Lung (tissue), 12 donors: ENCODE measurements around the gene SSR4. TPM values are rescaled to one million over a fixed set of nuclear protein-coding genes. Genes with fewer than 3 reads are reported as not detected.

Experiments used
- ATAC-seq: fragments of 200-7000 bp; cut with Tn5 transposase; one replicate; pipeline ENCODE4 v1.9.1; 2020; ENCODE audit warnings: moderate number of reproducible peaks; ENCODE audit not compliant: insufficient read depth, low FRiP score
- DNase-seq, 3 donors: peaks; one replicate each; pipeline ENCODE4 v3.0.0-alpha.2; 2013 to 2017
- H3K27ac ChIP-seq, 2 donors: one replicate each; pipeline ENCODE4 v1.5.1; 2013; ENCODE audit warnings: mild to moderate bottlenecking in 2 of 2, moderate library complexity in 2 of 2, control low read depth in 1 of 2, inconsistent platforms in 1 of 2, low read depth in 1 of 2, low read length in 1 of 2
- H3K27me3 ChIP-seq, 3 donors: one replicate each; pipeline ENCODE4 v1.5.1; 2013; ENCODE audit warnings: low read length in 2 of 3; ENCODE audit not compliant: control insufficient read depth in 3 of 3, insufficient read depth in 3 of 3
- H3K36me3 ChIP-seq, 4 donors: one replicate each; pipeline ENCODE4 v1.5.1; 2013; ENCODE audit warnings: low read length in 4 of 4, mild to moderate bottlenecking in 1 of 4, moderate library complexity in 1 of 4; ENCODE audit not compliant: control insufficient read depth in 4 of 4, insufficient read depth in 4 of 4
- H3K4me1 ChIP-seq, 5 donors: one replicate each; pipeline ENCODE4 v1.5.1; 2013; ENCODE audit warnings: low read length in 5 of 5, mild to moderate bottlenecking in 2 of 5, moderate library complexity in 1 of 5; ENCODE audit not compliant: control insufficient read depth in 5 of 5, insufficient read depth in 5 of 5
- H3K4me3 ChIP-seq: one replicate; pipeline ENCODE4 v1.5.1; 2013; ENCODE audit warnings: mild to moderate bottlenecking, control low read depth, moderate library complexity
- H3K9ac ChIP-seq, 2 donors: one replicate each; pipeline ENCODE4 v1.5.1; 2013; ENCODE audit warnings: low read length in 2 of 2, control low read depth in 1 of 2; ENCODE audit not compliant: insufficient read depth in 1 of 2
- H3K9me3 ChIP-seq, 4 donors: one replicate each; pipeline ENCODE4 v1.5.1; 2013; ENCODE audit warnings: low read length in 3 of 4, mild to moderate bottlenecking in 1 of 4, moderate library complexity in 1 of 4; ENCODE audit not compliant: control insufficient read depth in 4 of 4, insufficient read depth in 3 of 4
- CTCF ChIP-seq: IDR thresholded peaks from 2 replicates; pipeline ENCODE4 v1.5.1; 2012; ENCODE audit warnings: mild to moderate bottlenecking; ENCODE audit errors: control extremely low read depth, extremely low read depth
- WGBS, 2 donors: extraction: QIAGEN DNeasy Blood & Tissue Kit; methylation state at CpG; one replicate each; pipeline ENCODE4 v1.1.7; 2013; 5-methylcytosine and 5-hydroxymethylcytosine counted together
- polyA plus RNA-seq, 2 donors: library from polyadenylated mRNA; stranded (reverse); fragments of 200-250 nt; gene quantifications; one replicate each; pipeline ENCODE4 v1.2.1, GENCODE V29; 2013
- total RNA-seq, 2 donors: library from RNA; depleted of rRNA in 1 of 2; stranded (reverse); fragments of >200 nt in 1 of 2; gene quantifications; one replicate each; pipeline ENCODE4 v1.2.1, GENCODE V29; 2014 to 2021
- donor health status: control.
- donor health status: control.
- donor health status: Bipolar disorder and iron deficiency.
- donor health status: healthy.
- donor health status: DM: yes; HTN: yes; CAD: no.

The SSR4 gene
- total and polyA plus RNA-seq, 4 donors: 84.2 to 1,008 (median 567) TPM

GRCh38 chrX:153832728-153833127 is 38.3 kb downstream of the SSR4 start:
- no peaks in the 10 kb centered on the region for H3K36me3 ChIP-seq
- no peak overlapping the region for H3K9ac ChIP-seq
- no peak overlapping the region for H3K27ac ChIP-seq
- H3K27me3 ChIP-seq: peaks cover 8 to 16% (median 8%) of the 10 kb centered on the region in 3 donors
- TF ChIP-seq CTCF: no peak
- H3K9me3 ChIP-seq: peaks cover 0 to 32% (median 0%) of the 10 kb centered on the region in 4 donors
- ATAC-seq: no peak
- H3K4me3 ChIP-seq: no peak overlapping the region
- peaks cover 0 to 9% (median 0%) of the 10 kb centered on the region in 5 donors for H3K4me1 ChIP-seq
- DNase-seq: no peak
- 83 to 94% methylated on average over 10 of the region's 10 CpGs for WGBS, 2 donors

GRCh38 chrX:153836921-153837320 is 42.5 kb downstream of the SSR4 start:
- Histone ChIP-seq H3K4me3 (no peak overlapping the region), H3K36me3 (no peaks in the 10 kb centered on the region), H3K4me1 (no peaks in the 10 kb centered on the region), H3K9me3 (peaks cover 0 to 18% (median 0%) of the 10 kb centered on the region in 4 donors), H3K9ac (no peak overlapping the region), H3K27ac (no peak overlapping the region), H3K27me3 (peaks cover 3 to 10% (median 8%) of the 10 kb centered on the region in 3 donors)
- DNase-seq (no peak), ATAC-seq (no peak)
- no peak for TF ChIP-seq CTCF
- WGBS, 2 donors: 76 to 91% methylated on average over 6 of the region's 6 CpGs

- Histone ChIP-seq H3K4me3 (no peak overlapping the region), H3K9me3 (peaks cover 0 to 3% (median 1%) of the 10 kb centered on the region in 4 donors), H3K27ac (no peak overlapping the region), H3K36me3 (no peaks in the 10 kb centered on the region), H3K4me1 (no peaks in the 10 kb centered on the region), H3K9ac (no peak overlapping the region), H3K27me3 (peaks cover 0 to 13% (median 9%) of the 10 kb centered on the region in 3 donors)
- ATAC-seq (no peak), DNase-seq (no peak)
- TF ChIP-seq CTCF: no peak
- 24 to 30% methylated on average over 6 of the region's 6 CpGs for WGBS, 2 donors
These were observed 50.1 kb downstream of the SSR4 start for GRCh38 chrX:153844509-153845082.

- Histone ChIP-seq H3K36me3 (no peaks in the 10 kb centered on the region), H3K4me1 (no peaks in the 10 kb centered on the region), H3K27me3 (peaks cover 0 to 13% (median 11%) of the 10 kb centered on the region in 3 donors), H3K9ac (no peak overlapping the region), H3K4me3 (no peak overlapping the region), H3K27ac (no peak overlapping the region), H3K9me3 (peaks cover 0 to 3% (median 1%) of the 10 kb centered on the region in 4 donors)
- no peak for DNase-seq
- 31 to 35% methylated on average over 4 to 6 of the region's 6 CpGs for WGBS, 2 donors
- ATAC-seq: no peak
- TF ChIP-seq CTCF: no peak
These were observed 50.7 kb downstream of the SSR4 start for GRCh38 chrX:153845195-153845594.
